GM23338 (cell line): ENCODE results near the gene CHCHD3. TPM values are rescaled to one million over a fixed set of nuclear protein-coding genes. Genes with fewer than 3 reads are reported as not detected.

Source experiments
- ATAC-seq: fragments of 200-7000 bp; cut with Tn5 transposase; 3 replicates; pipeline ENCODE4 v1.9.1; 2020
- DNase-seq: peaks from one replicate; pipeline ENCODE4 v3.0.0-alpha.2; 2015; ENCODE audit warnings: low spot score
- H2AFZ ChIP-seq: fragments of 200-600 bp; sonication (generic); 2 replicates; pipeline ENCODE4 v1.8.0; 2016; ENCODE audit warnings: antibody characterized with exemption, mild to moderate bottlenecking, moderate library complexity
- H3F3A ChIP-seq: fragments of 200-600 bp; sonication (generic); replicated peaks from 2 replicates; pipeline ENCODE4 v1.8.0; 2017; ENCODE audit warnings: antibody characterized with exemption, mixed run types, low read depth
- H3K27ac ChIP-seq: fragments of 200-600 bp; sonication (generic); 2 replicates; pipeline ENCODE4 v1.6.1; 2016; ENCODE audit warnings: low read depth
- H3K27me3 ChIP-seq: fragments of 200-600 bp; sonication (generic); 2 replicates; pipeline ENCODE4 v1.8.0; 2016; ENCODE audit warnings: mild to moderate bottlenecking, mixed run types, moderate library complexity; ENCODE audit not compliant: insufficient read depth
- H3K36me3 ChIP-seq: fragments of 200-600 bp; sonication (generic); 2 replicates; pipeline ENCODE4 v1.8.0; 2016; ENCODE audit warnings: mild to moderate bottlenecking; ENCODE audit not compliant: insufficient read depth
- H3K4me1 ChIP-seq: fragments of 200-600 bp; sonication (generic); 2 replicates; pipeline ENCODE4 v1.8.0; 2016; ENCODE audit warnings: mild to moderate bottlenecking, moderate library complexity; ENCODE audit not compliant: insufficient read depth
- H3K4me2 ChIP-seq: fragments of 200-600 bp; sonication (generic); 2 replicates; pipeline ENCODE4 v1.7.1; 2017; ENCODE audit warnings: mixed run types
- H3K4me3 ChIP-seq: fragments of 200-600 bp; sonication (generic); 2 replicates; pipeline ENCODE4 v1.6.1; 2016; ENCODE audit warnings: mixed run types
- H3K79me2 ChIP-seq: fragments of 200-600 bp; sonication (generic); replicated peaks from 2 replicates; pipeline ENCODE4 v1.8.0; 2017; ENCODE audit warnings: mild to moderate bottlenecking; ENCODE audit not compliant: insufficient read depth
- H3K9me2 ChIP-seq: fragments of 200-600 bp; sonication (generic); 2 replicates; pipeline ENCODE4 v1.8.0; 2017; ENCODE audit not compliant: insufficient read depth
- H4K20me1 ChIP-seq: fragments of 200-600 bp; sonication (generic); replicated peaks from 2 replicates; pipeline ENCODE4 v1.8.0; 2017; ENCODE audit warnings: mild to moderate bottlenecking; ENCODE audit not compliant: insufficient read depth
- H3K27ac Mint-ChIP-seq: 2 replicates; pipeline ENCODE4 v1.8.0; 2020; ENCODE audit warnings: inconsistent platforms, mild to moderate bottlenecking, moderate library complexity, mixed read lengths
- H3K27me3 Mint-ChIP-seq: 3 replicates; pipeline ENCODE4 v1.8.0; 2022; ENCODE audit warnings: low read depth, mild to moderate bottlenecking, moderate library complexity, mixed read lengths, inconsistent platforms; ENCODE audit not compliant: insufficient read depth, poor library complexity
- H3K36me3 Mint-ChIP-seq: 3 replicates; pipeline ENCODE4 v1.8.0; 2021; ENCODE audit warnings: low read depth, mild to moderate bottlenecking, inconsistent platforms, moderate library complexity, mixed read lengths
- H3K4me1 Mint-ChIP-seq: 3 replicates; pipeline ENCODE4 v1.8.0; 2020; ENCODE audit warnings: mild to moderate bottlenecking, inconsistent platforms, mixed read lengths
- H3K4me3 Mint-ChIP-seq: 3 replicates; pipeline ENCODE4 v1.8.0; 2021; ENCODE audit warnings: moderate library complexity, mild to moderate bottlenecking, inconsistent platforms, mixed read lengths
- H3K9me3 Mint-ChIP-seq: 3 replicates; pipeline ENCODE4 v1.8.0; 2020; ENCODE audit warnings: moderate library complexity, mild to moderate bottlenecking, inconsistent platforms, mixed read lengths
- CREB1 ChIP-seq: fragments of 250-450 bp; sonication (Bioruptor Pico); IDR thresholded peaks from 2 replicates; pipeline ENCODE4 v1.5.0; 2020; ENCODE audit warnings: low read depth, mild to moderate bottlenecking, moderate library complexity
- CTCF ChIP-seq, 2 experiments: fragments of 200-600 bp in 1 of 2; sonication (generic) in 1 of 2; conservative IDR thresholded peaks; 2 replicates each; pipeline versions ENCODE4 v1.5.1 to v1.6.1; 2016 to 2017; ENCODE audit warnings: antibody characterized with exemption in 2 of 2, low read depth in 2 of 2, mild to moderate bottlenecking in 2 of 2, moderate library complexity in 1 of 2
- ETS1 ChIP-seq: IDR thresholded peaks from 2 replicates; pipeline ENCODE4 v1.6.1; 2016; ENCODE audit warnings: antibody characterized with exemption
- EZH2 ChIP-seq: fragments of 200-600 bp; sonication (generic); IDR thresholded peaks from one replicate; pipeline ENCODE4 v1.8.0; 2017; ENCODE audit warnings: antibody characterized with exemption, mild to moderate bottlenecking, low read depth; ENCODE audit not compliant: unreplicated experiment
- EZH2phosphoT487 ChIP-seq: fragments of 200-600 bp; sonication (generic); IDR thresholded peaks from one replicate; pipeline ENCODE4 v1.8.1; 2018; ENCODE audit warnings: antibody characterized with exemption; ENCODE audit not compliant: unreplicated experiment
- JUNB ChIP-seq: IDR thresholded peaks from one replicate; pipeline ENCODE4 v1.6.1; 2016; ENCODE audit warnings: antibody characterized with exemption; ENCODE audit not compliant: unreplicated experiment
- NANOG ChIP-seq: IDR thresholded peaks from 2 replicates; pipeline ENCODE4 v1.6.1; 2016; ENCODE audit warnings: antibody characterized with exemption, borderline replicate concordance
- POLR2AphosphoS5 ChIP-seq: IDR thresholded peaks from 2 replicates; pipeline ENCODE4 v1.6.1; 2016; ENCODE audit warnings: antibody characterized with exemption, low read depth
- STAT1 ChIP-seq: IDR thresholded peaks from one replicate; pipeline ENCODE4 v1.6.1; 2016; ENCODE audit warnings: antibody characterized with exemption; ENCODE audit not compliant: unreplicated experiment
- ZNF114 ChIP-seq: fragments of 250-450 bp; sonication (Bioruptor Pico); IDR thresholded peaks from 2 replicates; pipeline ENCODE4 v1.5.0; 2020; ENCODE audit warnings: mild to moderate bottlenecking, moderate library complexity
- ZNF462 ChIP-seq: fragments of 250-450 bp; sonication (Bioruptor Pico); IDR thresholded peaks from 2 replicates; pipeline ENCODE4 v1.5.0; 2020; ENCODE audit warnings: mild to moderate bottlenecking, moderate library complexity
- polyA plus RNA-seq: library from polyadenylated mRNA; unstranded; fragments of >200 nt; fragmentation: Nextera tagmentation; extraction: Ambion mirVana; gene quantifications from 2 replicates; pipeline ENCODE4 v1.2.1, GENCODE V29; 2016
- total RNA-seq: library from RNA; depleted of rRNA; stranded (reverse); fragments of >200 nt; shearing (Covaris generic); gene quantifications from 2 replicates; pipeline ENCODE4 v1.2.3, GENCODE V29; 2014
- TF ChIP-seq, protein P1 (sequence below): IDR thresholded peaks from one replicate; pipeline ENCODE4 v1.6.1; 2018; ENCODE audit warnings: antibody characterized with exemption; ENCODE audit not compliant: unreplicated experiment

Gene CHCHD3
- total and polyA plus RNA-seq, 2 experiments from 2014 or later: 107 to 131 TPM

DNA sequence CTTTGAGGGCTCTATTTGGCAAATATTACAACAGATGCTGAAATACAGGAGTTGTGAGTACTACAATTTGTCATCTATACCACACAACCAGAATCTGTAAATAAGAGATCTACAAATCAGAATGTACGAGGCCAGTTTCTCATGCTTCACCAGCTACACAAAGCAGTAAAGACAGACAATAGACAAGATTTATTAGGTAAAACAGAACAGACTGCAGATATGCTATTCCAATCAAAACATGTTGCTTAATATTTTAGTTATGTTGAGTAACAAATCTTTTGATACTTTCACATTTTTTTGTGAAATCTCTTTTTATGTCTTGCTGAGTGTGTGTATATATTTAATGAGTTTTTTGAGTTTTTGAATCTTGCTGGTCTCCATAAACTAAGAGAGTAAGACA is 109.1 kb downstream of the CHCHD3 start (continued):
- no peak for TF ChIP-seq ZNF462 (CRISPR knock-in tag)
- TF ChIP-seq POLR2AphosphoS5: no peak
- TF ChIP-seq JUNB: no peak
- no peak for TF ChIP-seq ETS1
- TF ChIP-seq NANOG: no peak

DNA sequence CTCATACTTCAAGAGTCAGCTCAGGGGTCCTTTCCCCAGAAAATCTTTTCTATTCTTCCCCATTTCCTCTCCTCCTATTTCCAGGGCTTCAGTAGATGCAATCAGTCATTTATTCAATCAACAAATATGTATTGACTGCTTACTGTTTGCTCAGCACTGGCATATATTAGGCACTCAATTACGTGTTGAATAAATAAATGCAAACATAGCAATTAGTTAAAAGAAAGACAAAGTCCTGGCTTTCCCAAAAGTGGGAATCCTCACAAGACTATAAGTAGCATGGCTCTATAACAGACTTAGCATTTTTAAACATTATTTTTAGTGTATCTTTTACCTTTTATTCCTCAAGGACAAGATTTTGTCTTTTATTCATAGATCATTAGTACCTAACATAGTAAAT is 111.6 kb downstream of the CHCHD3 start:
- peak overlapping the region; percentile 1; the same call in 1 of the 2 replicates for H3K27ac Mint-ChIP-seq
- no peak for TF ChIP-seq ZNF114 (CRISPR knock-in tag)
- no peak for TF ChIP-seq NANOG
- TF ChIP-seq STAT1: no peak
- TF ChIP-seq CREB1: no peak
- no peak for TF ChIP-seq EZH2phosphoT487
- TF ChIP-seq ETS1: no peak
- TF ChIP-seq CTCF (conservative IDR thresholded peaks at IDR 0.05; ENCODE audit: low read depth in 2 of 2): no peak
- no peak for TF ChIP-seq EZH2
- TF ChIP-seq, protein P1, sequence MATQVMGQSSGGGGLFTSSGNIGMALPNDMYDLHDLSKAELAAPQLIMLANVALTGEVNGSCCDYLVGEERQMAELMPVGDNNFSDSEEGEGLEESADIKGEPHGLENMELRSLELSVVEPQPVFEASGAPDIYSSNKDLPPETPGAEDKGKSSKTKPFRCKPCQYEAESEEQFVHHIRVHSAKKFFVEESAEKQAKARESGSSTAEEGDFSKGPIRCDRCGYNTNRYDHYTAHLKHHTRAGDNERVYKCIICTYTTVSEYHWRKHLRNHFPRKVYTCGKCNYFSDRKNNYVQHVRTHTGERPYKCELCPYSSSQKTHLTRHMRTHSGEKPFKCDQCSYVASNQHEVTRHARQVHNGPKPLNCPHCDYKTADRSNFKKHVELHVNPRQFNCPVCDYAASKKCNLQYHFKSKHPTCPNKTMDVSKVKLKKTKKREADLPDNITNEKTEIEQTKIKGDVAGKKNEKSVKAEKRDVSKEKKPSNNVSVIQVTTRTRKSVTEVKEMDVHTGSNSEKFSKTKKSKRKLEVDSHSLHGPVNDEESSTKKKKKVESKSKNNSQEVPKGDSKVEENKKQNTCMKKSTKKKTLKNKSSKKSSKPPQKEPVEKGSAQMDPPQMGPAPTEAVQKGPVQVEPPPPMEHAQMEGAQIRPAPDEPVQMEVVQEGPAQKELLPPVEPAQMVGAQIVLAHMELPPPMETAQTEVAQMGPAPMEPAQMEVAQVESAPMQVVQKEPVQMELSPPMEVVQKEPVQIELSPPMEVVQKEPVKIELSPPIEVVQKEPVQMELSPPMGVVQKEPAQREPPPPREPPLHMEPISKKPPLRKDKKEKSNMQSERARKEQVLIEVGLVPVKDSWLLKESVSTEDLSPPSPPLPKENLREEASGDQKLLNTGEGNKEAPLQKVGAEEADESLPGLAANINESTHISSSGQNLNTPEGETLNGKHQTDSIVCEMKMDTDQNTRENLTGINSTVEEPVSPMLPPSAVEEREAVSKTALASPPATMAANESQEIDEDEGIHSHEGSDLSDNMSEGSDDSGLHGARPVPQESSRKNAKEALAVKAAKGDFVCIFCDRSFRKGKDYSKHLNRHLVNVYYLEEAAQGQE: no peak

More for the DNA sequence above, 111.6 kb downstream of the CHCHD3 start:
- no peaks in the 10 kb centered on the region for H3K36me3 ChIP-seq
- ATAC-seq (no peak), DNase-seq (no peak)
- no peak overlapping the region for H3K27ac ChIP-seq
- no peak overlapping the region for H2AFZ ChIP-seq
- no peaks in the 10 kb centered on the region for H3K9me2 ChIP-seq
- Mint-ChIP-seq H3K36me3 (peaks cover 9% of the 10 kb centered on the region; the same call in 2 of the 3 replicates), H3K27me3 (no peaks in the 10 kb centered on the region), H3K4me1 (peaks cover 25% of the 10 kb centered on the region), H3K9me3 (no peaks in the 10 kb centered on the region), H3K4me3 (no peak overlapping the region; the same call in 2 of the 3 replicates)
- H3K4me2 ChIP-seq: no peak overlapping the region
- H3K27me3 ChIP-seq: no peaks in the 10 kb centered on the region
- H4K20me1 ChIP-seq: peaks cover 8% of the 10 kb centered on the region
- no peak overlapping the region for H3K4me3 ChIP-seq
- H3F3A ChIP-seq: no peaks in the 10 kb centered on the region
- peaks cover 22% of the 10 kb centered on the region; the same call in 1 of the 2 replicates for H3K4me1 ChIP-seq
- H3K79me2 ChIP-seq: peaks cover 71% of the 10 kb centered on the region
